GM04503 (cell line): ENCODE measurements around the gene NTN5.

Source experiments
- DNase-seq: peaks from one replicate; pipeline ENCODE4 v3.0.0-alpha.2; 2012; ENCODE audit warnings: low read depth

Gene NTN5

GRCh38 chr19:48614436-48615230, 58.2 kb downstream of the NTN5 start, which contains the start of gene FAM83E:
Gene FAM83E, minus strand, starts transcription at chr19:48615076. Its CDS starts 1,704 bp downstream, at chr19:48613372.
- no peak for DNase-seq

GRCh38 chr19:48613852-48614435, 58.9 kb downstream of the NTN5 start:
- no peak for DNase-seq

GRCh38 chr19:48613024-48613851, 59.6 kb downstream of the NTN5 start:
- DNase-seq = no peak

GRCh38 chr19:48611872-48612271, 60.9 kb downstream of the NTN5 start:
- DNase-seq = no peak
